Adipose tissue (tissue), 3 donors: ENCODE results near the gene TTC7B. TPM values are rescaled to one million over a fixed set of nuclear protein-coding genes. Genes with fewer than 3 reads are reported as not detected.

ENCODE experiments used
- H3K27ac ChIP-seq: one replicate; pipeline ENCODE4 v1.5.1; 2013; ENCODE audit warnings: low read depth, low read length
- WGBS, 3 donors: extraction: QIAGEN DNeasy Blood & Tissue Kit; methylation state at CpG; one replicate each; pipeline ENCODE4 v1.1.7; 2013; 5-methylcytosine and 5-hydroxymethylcytosine counted together
- polyA plus RNA-seq, 3 donors: library from polyadenylated mRNA; stranded (reverse); fragments of 200-250 nt; gene quantifications; one replicate each; pipeline ENCODE4 v1.2.3, GENCODE V29; 2013
- donor health status: healthy with polysubstance abuse.
- donor health status: Bipolar disorder and iron deficiency.
- donor health status: healthy.

Gene TTC7B
- polyA plus RNA-seq, 3 donors, result 14.1 to 35.1 (median 19.7) TPM

DNA sequence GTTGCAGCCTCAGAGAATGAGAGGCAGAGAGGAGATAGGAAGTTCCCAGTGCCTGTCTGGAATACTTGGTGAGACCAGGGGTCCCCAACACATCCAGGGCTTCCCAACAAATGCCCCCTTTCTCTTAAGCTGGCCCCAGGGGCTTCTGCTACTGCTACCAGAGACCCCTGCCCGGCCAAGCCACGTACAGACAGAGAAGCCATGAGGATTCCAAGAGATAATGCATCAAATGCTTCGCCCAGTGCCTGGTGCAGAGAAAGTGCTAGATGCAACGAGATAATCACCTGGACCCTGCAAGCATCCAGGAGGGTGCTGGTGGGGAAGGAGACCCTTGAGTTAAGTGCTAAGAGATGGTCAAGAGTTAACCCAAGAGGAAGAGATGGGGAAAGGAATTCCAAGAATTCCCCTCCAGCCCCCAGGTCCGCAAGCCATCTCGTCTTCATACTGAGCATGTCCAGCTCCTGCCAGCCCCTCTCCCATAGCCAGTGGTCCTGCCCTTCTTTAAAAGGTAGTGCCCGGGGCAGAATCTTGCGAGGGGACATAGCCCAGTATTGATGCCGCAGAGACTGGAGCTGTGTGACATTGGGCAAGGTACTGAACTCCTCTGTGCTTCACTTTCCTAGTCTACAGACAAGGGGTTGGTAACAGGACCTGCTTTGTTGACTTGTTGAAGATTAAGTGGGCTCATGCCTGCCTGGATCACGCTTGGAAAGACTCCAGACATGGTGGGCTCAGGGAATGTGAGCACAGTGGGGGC, 316.1 kb downstream of the TTC7B start:
- 71 to 80% (median 77%) methylated on average over 10 of the region's 10 CpGs for WGBS, 3 donors
- no peak overlapping the region for H3K27ac ChIP-seq

GRCh38 chr14:90499121-90499520, 317.1 kb downstream of the TTC7B start:
- no peak overlapping the region for H3K27ac ChIP-seq
- WGBS, 3 donors, result 87 to 94% (median 90%) methylated on average over 6 of the region's 6 CpGs

- no peak overlapping the region for H3K27ac ChIP-seq
Measured at GRCh38 chr14:90498198-90498597, 318.0 kb downstream of the TTC7B start.

DNA sequence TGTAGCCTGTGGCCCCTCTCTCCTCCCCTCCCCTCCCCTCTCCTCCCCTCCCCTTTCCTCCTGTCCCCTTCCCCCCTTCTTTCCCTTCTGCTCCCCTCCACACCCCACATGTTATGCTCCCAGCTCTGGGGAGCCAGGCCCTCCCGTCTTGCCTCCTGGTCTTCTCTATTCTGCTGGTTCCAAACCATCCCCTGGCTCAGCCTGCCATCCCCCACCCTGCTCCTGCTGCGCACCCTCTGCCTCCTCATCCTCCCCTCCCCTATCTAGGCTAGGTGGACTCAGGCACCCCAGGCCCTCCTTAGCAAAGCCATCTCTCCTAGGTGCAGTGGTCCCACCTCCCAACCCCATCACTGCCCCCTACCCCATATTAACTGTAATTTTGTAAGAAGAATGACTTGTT, 319.9 kb downstream of the TTC7B start:
- no peak overlapping the region for H3K27ac ChIP-seq
- WGBS, 3 donors, result 67 to 86% (median 76%) methylated on average over 2 of the region's 2 CpGs

DNA sequence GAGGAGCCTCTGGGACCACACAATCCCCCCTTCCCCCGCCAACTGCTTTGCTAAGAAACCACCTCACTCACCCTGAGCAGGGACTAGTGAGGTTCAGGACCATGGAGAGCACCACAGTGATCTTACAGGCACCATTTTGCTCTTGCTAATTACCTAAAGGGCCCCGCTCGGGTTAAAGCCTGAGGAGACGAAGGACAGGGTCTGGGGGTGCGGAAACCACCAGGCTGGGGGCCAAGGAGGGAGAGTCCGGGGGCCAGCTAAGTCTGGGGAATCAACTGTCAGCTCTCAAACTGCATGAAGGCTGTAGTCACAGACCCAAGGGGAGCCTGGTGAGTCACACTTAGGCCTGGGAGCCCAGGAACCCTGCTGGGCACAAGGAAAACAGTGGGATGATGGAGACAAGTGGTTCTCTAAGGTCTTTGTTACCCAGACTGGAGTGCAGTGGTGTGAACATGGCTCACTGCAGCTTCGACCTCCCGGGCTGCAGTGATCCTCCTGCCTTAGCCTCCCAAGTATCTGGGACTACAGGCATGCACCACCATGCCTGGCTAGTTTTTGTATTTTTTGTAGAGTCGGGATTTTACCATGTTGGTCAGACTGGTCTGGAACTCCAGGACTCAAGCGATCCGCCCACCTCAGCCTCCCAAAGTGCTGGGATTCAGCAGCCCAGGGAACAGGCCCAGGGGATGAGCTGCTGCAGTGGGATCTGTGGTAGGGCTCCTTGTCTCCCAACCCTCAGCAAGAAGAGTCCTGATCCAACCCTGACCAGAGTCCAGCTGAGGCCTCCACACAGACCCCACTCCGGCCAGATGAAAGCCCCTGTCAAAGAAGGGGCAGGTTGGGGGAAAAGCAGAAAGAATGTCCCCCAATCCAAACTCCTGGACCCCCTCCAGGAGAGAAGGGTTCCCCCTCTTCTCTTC, 320.6 kb downstream of the TTC7B start:
- no peak overlapping the region for H3K27ac ChIP-seq
- 51 to 56% (median 55%) methylated on average over 12 of the region's 12 CpGs for WGBS, 3 donors

- no peak overlapping the region for H3K27ac ChIP-seq
- WGBS, 3 donors, result 56 to 69% (median 60%) methylated on average over 11 of the region's 11 CpGs
Measured at GRCh38 chr14:90491911-90492531, 324.2 kb downstream of the TTC7B start.

GRCh38 chr14:90491221-90491885, 324.9 kb downstream of the TTC7B start:
- no peak overlapping the region for H3K27ac ChIP-seq
- WGBS, 3 donors, result 40 to 56% (median 41%) methylated on average over 9 of the region's 9 CpGs

DNA sequence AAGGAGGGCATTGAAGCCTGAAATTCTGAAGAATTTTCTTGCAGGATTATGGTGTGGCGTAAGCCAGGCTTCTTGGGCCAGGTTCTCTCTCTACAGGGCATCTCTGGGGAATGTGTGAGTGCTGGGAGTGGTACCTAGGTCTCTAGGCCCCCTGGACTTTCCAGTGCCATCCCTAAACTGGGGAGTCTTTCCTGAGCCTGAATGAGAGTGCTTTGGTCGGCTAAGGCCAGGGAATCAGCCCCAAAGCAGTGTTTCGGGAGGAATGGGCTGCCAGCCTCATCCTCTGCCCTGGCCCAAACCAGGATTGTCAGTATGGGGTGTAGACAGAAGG, 325.5 kb downstream of the TTC7B start:
- H3K27ac ChIP-seq, result no peak overlapping the region

DNA sequence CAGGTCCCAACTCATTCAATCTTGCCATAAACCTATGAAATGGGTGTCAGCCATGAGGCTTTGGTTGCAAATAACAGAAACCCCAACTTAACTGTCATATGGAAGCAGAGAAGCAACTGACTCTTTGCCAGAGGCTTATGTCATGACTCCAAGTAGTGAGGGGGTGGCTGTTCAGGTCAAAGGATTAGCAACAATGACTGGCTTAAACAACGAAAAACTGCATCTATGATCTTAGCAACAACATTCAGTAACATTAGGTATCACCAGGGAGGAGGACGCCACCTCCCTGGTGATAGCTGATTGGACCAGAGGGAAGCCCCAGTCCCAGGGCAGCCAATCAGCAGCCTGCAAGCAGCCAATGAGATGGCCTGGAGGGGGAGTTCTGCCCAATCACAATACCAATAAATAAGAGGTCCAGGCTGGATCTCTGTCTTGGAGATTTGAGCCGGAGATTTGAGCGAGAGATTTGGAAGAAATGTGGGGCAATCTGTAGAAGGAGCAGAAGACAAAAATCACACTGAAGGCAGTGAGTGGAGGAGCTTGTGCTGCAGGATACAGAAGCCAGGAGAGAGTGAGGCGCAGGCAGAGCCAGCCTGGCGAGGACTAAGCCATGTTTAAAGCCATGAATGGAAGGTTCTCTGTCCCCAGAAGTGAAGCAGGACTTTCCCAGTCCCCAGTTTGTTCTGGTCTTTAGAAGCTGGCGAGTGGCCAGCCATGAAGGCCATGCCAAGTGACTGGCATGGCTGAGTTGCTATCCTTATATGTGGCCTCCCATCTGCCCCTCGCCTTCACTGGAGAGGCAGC, 326.1 kb downstream of the TTC7B start:
- no peak overlapping the region for H3K27ac ChIP-seq
- 86 to 90% (median 88%) methylated on average over 8 of the region's 8 CpGs for WGBS, 3 donors

More for the DNA sequence above, 325.5 kb downstream of the TTC7B start:
- 88 to 92% (median 89%) methylated on average over 3 of the region's 3 CpGs for WGBS, 3 donors

DNA sequence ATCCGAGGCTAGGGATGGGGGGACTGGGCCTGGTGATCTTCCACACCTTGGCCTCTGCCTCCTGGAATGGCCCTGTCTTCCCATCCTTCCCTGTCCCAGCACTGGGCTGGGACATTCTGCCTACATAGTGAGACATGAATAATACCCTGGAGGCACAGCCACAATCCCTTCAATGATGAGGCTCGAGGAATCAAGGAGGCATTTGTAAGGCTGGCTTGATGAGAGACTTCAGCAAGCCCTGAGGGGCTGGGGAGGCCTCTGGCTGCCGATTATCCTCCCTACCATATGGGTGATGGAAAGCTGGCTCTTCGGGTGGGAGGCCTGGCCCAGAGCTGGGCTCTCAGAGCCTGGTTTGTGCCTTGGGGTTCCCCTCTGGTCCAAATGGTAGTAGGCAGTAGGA, 326.9 kb downstream of the TTC7B start:
- no peak overlapping the region for H3K27ac ChIP-seq
- 94 to 97% (median 94%) methylated on average over 4 of the region's 4 CpGs for WGBS, 3 donors

DNA sequence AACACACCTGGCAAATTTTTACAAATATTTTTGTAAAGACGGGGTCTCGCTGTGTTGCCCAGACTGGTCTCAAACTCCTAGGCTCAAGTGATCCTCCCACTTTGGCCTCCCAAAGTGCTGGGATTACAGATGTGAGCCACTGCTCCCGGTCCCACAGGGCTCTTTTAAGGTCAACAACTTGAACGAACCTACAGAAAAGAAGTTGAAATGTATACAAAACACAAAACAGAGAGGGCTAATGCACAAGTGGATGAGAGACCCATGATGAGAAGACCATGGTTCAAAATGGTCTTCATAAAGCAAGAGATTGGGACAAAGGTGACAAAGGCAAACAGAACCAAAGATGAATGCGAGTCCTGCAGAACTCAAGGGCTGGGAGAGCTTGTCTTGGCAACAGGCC, 328.0 kb downstream of the TTC7B start:
- H3K27ac ChIP-seq, result no peak overlapping the region
- WGBS, 3 donors, result 86 to 87% (median 87%) methylated on average over 5 of the region's 5 CpGs

GRCh38 chr14:90487462-90487861, 328.8 kb downstream of the TTC7B start:
- 94 to 97% (median 96%) methylated on average over 4 of the region's 4 CpGs for WGBS, 3 donors
- H3K27ac ChIP-seq, result no peak overlapping the region

DNA sequence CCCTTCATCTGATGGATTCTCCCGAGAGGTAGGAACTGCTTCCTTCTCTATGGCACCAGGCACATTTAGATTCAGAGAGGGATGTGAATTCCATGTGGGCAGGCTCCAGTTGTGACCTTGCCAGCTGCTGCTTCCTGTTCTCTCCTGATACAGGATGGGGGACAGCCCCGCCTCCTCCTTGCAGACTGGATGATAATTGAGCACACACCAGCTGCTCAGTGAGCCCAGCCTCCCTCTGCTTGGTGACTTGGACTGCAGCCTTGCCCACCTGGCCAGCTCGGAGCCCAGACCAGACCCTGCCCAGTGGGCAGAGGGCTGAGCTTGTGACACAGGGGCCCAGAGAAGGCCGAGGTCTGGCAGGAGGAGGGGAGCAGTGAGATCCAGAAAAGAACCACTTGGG, 329.2 kb downstream of the TTC7B start:
- H3K27ac ChIP-seq, result no peak overlapping the region
- 51 to 68% (median 63%) methylated on average over 4 of the region's 4 CpGs for WGBS, 3 donors

DNA sequence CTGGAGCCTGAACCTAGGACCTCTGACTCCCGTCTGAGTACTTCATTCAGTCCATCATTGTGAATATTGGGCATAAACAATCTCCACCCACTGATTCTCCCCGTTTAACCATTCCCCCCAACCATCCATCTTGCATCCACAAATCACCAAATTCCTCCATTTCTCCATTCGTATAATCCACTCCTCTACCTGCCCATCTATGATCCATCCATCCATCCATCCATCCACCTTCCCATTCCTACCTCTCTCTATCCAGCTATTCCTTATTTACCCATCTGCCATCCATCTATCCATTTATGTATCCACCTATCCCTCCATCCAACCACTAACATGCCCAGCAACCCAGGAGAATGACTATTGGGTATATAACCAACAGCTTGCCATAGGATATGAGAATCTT, 331.9 kb downstream of the TTC7B start:
- H3K27ac ChIP-seq, result no peak overlapping the region
- WGBS, 3 donors, result 59 to 81% (median 70%) methylated on average over 3 of the region's 3 CpGs

- H3K27ac ChIP-seq, result no peak overlapping the region
- WGBS, 3 donors, result 15 to 17% (median 17%) methylated on average over 11 of the region's 11 CpGs
Measured at GRCh38 chr14:90483571-90483974, 332.7 kb downstream of the TTC7B start.

- no peak overlapping the region for H3K27ac ChIP-seq
- 68 to 75% (median 71%) methylated on average over 2 of the region's 2 CpGs for WGBS, 3 donors
Measured at GRCh38 chr14:90483117-90483516, 333.1 kb downstream of the TTC7B start.

GRCh38 chr14:90475298-90475697, 340.9 kb downstream of the TTC7B start:
- 59 to 92% (median 87%) methylated on average over 3 of the region's 3 CpGs for WGBS, 3 donors
- H3K27ac ChIP-seq, result no peak overlapping the region
